Activated T-cell treated with anti-CD3 and anti-CD28 coated beads for 48 hours (primary cell): Measurements from ENCODE around the gene CDK7.

ENCODE experiments used
- DNase-seq: peaks from one replicate; pipeline ENCODE4 v3.0.0-alpha.2; 2020; ENCODE audit warnings: low read depth

The CDK7 gene

DNA sequence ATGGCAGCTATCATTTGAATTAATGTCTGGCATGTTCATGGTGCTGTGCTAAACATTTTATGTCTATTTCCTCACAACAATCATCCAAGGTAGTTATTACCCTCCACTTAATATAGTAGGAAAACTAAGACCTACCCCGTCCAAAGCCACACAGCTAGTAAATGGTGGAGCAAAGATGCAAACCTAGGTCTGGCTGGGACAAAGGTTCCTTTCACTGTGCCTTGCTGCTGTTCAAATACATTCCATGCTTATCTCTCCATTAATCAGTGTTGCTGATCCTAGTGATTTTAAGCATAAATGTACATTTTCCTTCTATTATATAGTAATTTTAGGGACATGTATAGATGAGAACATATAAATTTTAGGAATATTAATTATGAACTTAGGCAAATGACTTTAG, 59.2 kb downstream of the CDK7 start:
- DNase-seq: no peak

DNA sequence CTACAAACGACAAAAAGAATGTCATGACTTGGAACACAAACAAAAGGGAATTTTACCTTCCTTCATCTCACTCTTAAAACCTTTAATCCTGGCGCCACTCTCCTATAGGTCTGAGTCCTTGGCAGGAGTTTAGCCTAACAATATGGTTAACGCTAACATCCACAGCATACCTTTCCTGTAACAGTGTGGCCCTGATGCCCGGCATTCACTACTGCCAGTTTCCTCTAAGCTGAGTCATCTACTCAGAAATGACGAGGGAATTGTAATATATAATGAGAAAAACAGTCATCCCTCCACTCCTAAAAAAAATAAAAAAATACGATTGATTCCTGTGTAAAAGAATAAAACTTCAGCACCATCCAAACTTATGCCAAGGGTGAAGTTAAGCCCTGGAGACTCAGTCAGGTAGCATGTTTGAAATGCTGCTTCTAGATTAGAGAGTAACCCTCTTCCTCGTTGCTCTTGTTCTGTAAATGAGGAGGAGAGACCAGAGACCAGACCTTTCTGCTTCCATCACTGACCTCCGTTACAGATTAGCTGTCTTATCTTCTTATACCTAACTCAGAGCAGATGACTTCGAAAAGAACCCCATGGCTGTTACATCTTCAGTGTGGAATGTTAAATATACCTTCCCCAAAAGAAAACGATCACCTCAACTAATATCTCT, 60.5 kb downstream of the CDK7 start:
- no peak for DNase-seq

GRCh38 chr5:69299625-69300024, 64.9 kb downstream of the CDK7 start:
- no peak for DNase-seq

DNA sequence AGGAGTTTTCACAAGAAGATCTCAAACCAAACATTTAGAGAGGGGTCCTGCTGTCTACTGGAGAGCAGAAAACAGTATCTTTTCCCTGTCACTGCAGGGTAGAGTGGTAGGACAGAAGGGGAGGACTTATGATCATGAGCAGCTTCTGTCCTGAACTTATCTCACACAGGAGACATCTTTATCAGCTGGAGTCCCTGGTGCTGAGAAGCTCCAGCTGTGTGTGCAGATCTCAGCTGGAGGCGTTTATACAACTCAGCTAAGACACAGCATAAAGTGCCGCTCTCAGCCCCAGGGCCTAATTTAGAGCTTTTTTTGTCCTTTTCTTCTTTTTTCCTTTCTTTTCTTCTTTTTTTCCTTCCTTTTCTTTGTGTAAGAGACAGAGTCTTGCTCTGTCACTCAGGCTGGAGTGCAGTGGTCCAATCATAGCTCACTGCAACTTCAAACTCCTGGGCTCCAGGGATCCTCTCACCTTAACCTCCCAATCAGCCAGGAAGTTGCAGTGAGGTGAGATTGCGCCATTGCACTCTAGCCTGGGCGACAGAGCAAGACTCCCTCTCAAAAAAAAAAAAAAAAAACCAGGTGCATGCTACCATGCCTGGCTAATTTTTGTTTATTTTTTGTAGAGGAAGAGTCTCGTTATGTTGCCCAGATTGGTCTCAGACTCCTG, 66.0 kb downstream of the CDK7 start:
- DNase-seq: no peak

DNA sequence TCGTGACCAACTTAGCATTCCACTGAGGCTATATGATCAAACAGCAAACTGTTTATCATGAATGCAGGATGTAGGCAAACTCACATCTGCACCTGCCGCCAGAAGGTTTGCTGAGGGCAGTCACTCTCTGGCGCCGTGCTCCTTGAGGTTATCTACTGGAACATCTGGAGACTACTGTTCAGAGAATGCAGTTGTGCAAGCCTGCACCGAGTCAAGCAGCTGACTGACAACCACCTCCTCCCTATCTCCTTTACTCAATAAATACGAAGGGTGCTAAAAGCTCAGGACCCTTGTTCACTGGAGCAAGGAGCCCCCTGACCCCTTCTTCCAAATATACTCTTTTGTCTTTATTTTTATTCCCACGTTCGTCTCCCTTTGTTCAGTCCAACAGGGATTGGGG, 70.8 kb downstream of the CDK7 start:
- no peak for DNase-seq

DNA sequence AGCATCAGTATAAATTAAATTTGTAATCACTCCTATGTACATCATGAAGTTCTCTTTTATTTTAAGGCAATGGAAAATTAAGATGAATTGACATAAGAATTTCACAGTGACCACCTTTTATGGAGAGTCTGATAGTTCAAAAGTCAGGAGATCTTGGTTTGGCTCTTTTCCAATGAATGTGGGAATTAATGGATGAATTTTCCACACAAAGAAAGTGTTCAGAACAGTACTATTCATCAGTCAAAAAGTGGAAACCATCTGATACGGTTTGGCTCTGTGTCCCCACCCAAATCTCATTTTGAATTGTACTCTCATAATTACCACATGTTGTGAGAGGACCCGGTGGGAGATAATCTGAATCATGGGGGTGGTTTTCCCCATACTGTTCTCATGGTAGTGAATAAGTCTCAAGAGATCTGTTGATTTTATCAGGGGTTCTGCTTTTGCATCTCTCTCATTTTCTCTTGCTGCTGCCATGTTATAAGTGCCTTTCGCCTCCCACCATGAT, 73.4 kb downstream of the CDK7 start:
- DNase-seq: peak; percentile 3

DNA sequence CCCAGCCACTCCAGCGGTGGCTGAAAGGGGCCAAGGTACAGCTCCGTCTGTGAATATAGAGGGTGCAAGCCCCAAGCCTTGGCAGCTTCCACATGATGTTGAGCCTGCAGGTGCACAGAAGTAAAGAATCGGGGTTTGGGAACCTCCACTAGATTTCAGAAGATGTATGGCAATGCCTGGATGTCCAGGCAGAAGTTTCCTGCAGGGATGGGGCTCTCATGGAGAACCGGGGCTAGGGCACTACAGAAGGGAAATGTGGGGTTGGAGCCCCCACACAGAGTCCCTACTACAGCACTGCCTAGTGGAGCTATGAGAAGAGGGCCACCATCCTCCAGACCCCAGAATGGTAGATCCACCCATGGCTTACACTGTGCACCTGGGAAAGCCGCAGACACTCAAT, 74.7 kb downstream of the CDK7 start:
- DNase-seq: no peak

GRCh38 chr5:69312459-69313160, 77.9 kb downstream of the CDK7 start:
- DNase-seq: no peak

DNA sequence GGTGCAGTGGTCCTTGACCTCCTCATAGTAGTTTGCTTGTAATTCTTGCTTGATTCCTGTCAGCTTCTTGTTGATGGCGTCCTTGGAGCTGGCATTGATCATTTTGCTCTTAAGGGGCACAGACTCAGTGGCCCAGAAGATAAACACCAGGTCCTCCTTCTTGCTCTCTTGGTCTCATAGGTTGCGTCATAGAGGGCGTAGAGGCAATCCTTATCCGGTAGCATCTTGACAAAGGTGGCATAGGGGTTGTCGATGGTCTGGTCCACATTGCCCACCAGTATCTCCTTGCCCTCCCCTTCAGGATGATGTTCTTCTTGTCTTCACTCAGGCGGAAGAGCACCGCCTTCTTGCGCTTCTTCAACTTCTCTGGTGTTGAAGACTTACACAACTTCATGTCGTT, 78.7 kb downstream of the CDK7 start:
- no peak for DNase-seq

GRCh38 chr5:69315972-69316371, 81.3 kb downstream of the CDK7 start:
- DNase-seq: no peak

- DNase-seq: no peak
Observed at GRCh38 chr5:69317391-69317790, 82.7 kb downstream of the CDK7 start.

- DNase-seq: no peak
Observed at GRCh38 chr5:69326365-69326764, 91.7 kb downstream of the CDK7 start.
